Activated CD4-positive, alpha-beta T cell treated with anti-CD3 and anti-CD28 coated beads for 36 hours (primary cell): ENCODE measurements around the gene ELF2. TPM values are rescaled to one million over a fixed set of nuclear protein-coding genes. Genes with fewer than 3 reads are reported as not detected.
"Not testable (repeated sequence)": the region's sequence is repeated elsewhere in the genome, so short reads cannot be mapped to it uniquely, and the experiment has no call there.

Experiments
- ATAC-seq: fragments of 200-7000 bp; cut with Tn5 transposase; one replicate; pipeline ENCODE4 v1.10.0; 2021; ENCODE audit warnings: mild to moderate bottlenecking, moderate library complexity
- CTCF ChIA-PET: fragments of 350-600 bp; sonication (Branson Sonifier 250); formaldehyde crosslinking; loops from one replicate; lab custom pipeline; 2021; ENCODE audit warnings: antibody characterized with exemption; lab: Charles Lee
- POLR2A ChIA-PET: fragments of 350-600 bp; sonication (Branson Sonifier 250); formaldehyde crosslinking; loops from one replicate; lab custom pipeline; 2021; ENCODE audit warnings: antibody characterized with exemption, inconsistent platforms; lab: Charles Lee
- DNase-seq: peaks from one replicate; pipeline ENCODE4 v3.0.0-alpha.2; 2020
- H3K27ac Mint-ChIP-seq: one replicate; pipeline ENCODE4 v1.8.0; 2021; ENCODE audit warnings: mixed read lengths
- H3K27me3 Mint-ChIP-seq: one replicate; pipeline ENCODE4 v1.8.0; 2021; ENCODE audit warnings: mixed read lengths
- H3K36me3 Mint-ChIP-seq: one replicate; pipeline ENCODE4 v1.8.0; 2021; ENCODE audit warnings: low read depth, mixed read lengths
- H3K4me1 Mint-ChIP-seq: one replicate; pipeline ENCODE4 v1.8.0; 2021; ENCODE audit warnings: mixed read lengths
- H3K4me3 Mint-ChIP-seq: one replicate; pipeline ENCODE4 v1.8.0; 2021; ENCODE audit warnings: mild to moderate bottlenecking, moderate library complexity, mixed read lengths
- H3K9me3 Mint-ChIP-seq: one replicate; pipeline ENCODE4 v1.8.0; 2021; ENCODE audit warnings: low read depth, mixed read lengths
- intact Hi-C, 2 experiments: fragments of 100-400 bp; cut with DNase I in 1 of 2; cut with micrococcal nuclease in 1 of 2; formaldehyde crosslinking; loops; one replicate each; pipeline versions ENCODE4 v1.14.2 to v1.15.1; 2022 to 2024; cut with DNase I, micrococcal nuclease
- total RNA-seq, 2 experiments: library from RNA; stranded (reverse); gene quantifications; one replicate each; pipeline ENCODE4 v1.2.3, GENCODE V29; 2021

Gene ELF2
- total RNA-seq, 2 experiments from 2014 or later: 26.2 to 33.4 TPM

DNA sequence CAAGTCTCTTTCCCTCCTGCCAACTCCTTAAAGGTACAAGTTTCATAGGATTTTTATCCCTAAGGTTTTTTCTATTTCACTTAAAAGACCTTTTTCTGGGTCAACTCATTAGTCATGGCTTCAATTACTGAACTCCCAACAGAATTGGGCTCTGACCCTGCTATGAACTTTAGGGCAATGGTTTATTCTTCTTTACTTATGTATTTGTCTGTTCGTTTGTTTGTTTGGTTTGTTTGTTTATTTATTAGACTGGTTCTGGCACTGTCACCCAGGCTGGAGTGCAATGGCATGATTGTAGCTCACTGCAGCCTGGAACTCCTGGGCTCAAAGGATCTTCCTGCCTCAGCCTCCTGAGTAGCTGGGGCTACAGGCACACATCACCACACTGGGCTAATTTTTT is 167.3 kb downstream of the ELF2 start:
- H3K27me3 Mint-ChIP-seq: no peaks in the 10 kb centered on the region
- ChIA-PET POLR2A (interaction anchor here (0.6 kb wide), 1 partner anchor 10 kb away, joined by 4 read pairs; no protein-coding TSS in a partner anchor), CTCF (interaction anchor here (0.6 kb wide), 1 partner anchor 21 kb away, joined by 3 read pairs; no protein-coding TSS in a partner anchor)
- H3K4me1 Mint-ChIP-seq: peaks cover 13% of the 10 kb centered on the region
- no peak for ATAC-seq
- H3K27ac Mint-ChIP-seq: no peak overlapping the region
- H3K9me3 Mint-ChIP-seq: peaks cover 2% of the 10 kb centered on the region
- H3K36me3 Mint-ChIP-seq: no peaks in the 10 kb centered on the region
- no peak for DNase-seq
- intact Hi-C loops: loop anchor here (10.0 kb wide), 2 partner anchors 545 to 1365 kb away; partner anchors contain the start of genes SCOC (in 1 of the 2) and SETD7 (in 1 of the 2)
- no peak overlapping the region for H3K4me3 Mint-ChIP-seq

DNA sequence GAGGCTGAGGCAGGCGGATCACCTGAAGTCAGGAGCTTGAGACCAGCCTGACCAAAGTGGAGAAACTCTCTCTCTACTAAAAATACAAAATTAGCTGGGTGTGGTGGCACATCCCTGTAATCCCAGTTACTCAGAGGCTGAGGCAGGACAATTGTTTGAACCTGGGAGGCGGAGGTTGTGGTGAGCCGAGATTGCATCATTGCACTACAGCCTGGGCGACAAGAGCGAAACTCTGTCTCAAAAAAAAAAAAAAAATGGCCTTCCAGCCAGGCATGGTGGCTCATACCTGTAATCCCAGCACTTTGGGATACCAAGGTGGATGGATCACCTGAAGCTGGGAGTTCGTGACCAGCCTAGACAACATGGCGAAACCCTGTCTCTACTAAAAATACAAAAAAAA is 168.7 kb downstream of the ELF2 start:
- ATAC-seq, DNase-seq, H3K36me3 Mint-ChIP-seq, H3K27ac Mint-ChIP-seq, H3K4me3 Mint-ChIP-seq, POLR2A ChIA-PET, H3K4me1 Mint-ChIP-seq, intact Hi-C loops, H3K27me3 Mint-ChIP-seq, H3K9me3 Mint-ChIP-seq: not testable (repeated sequence)
- CTCF ChIA-PET: interaction anchor here (0.7 to 1.0 kb wide), 2 partner anchors 22 to 466 kb away, joined by 3 to 4 read pairs; no protein-coding TSS in a partner anchor

DNA sequence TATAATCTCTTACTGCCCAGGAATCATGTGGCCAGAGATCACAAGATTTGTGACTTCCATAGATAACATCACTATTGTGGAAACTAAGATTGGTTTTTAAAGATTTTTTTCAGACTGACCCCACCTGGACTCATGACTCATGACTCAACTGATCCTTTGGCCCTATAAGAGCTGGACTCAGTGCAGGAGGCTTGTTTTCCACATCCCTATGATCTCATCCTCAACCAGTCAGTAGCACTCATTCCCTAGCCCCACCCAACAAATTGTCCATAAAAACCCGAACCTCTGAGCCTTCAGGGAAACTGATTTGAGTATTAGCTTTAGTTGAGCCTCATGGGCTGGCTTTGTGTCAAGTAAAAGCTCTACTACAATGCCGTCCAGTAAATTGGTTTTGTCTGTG is 169.4 kb downstream of the ELF2 start:
- Mint-ChIP-seq H3K4me3 (no peak overlapping the region), H3K4me1 (no peaks in the 10 kb centered on the region), H3K36me3 (no peaks in the 10 kb centered on the region), H3K9me3 (peaks cover 2% of the 10 kb centered on the region), H3K27ac (no peak overlapping the region), H3K27me3 (no peaks in the 10 kb centered on the region)
- ATAC-seq: no peak
- POLR2A ChIA-PET: no interaction called here
- no peak for DNase-seq
- CTCF ChIA-PET: interaction anchor here (0.7 to 1.2 kb wide), 3 partner anchors 14 to 466 kb away, joined by 3 to 4 read pairs (median 3); no protein-coding TSS in a partner anchor
- intact Hi-C loops: no loop called here

Other genes with a start within 250 kb of the ELF2 start
- gene NOCT, start 161.4 kb downstream of the ELF2 start, total RNA-seq: 10 to 100 TPM; 16.5 to 20.5 TPM
- gene MGARP, start 103.0 kb upstream of the ELF2 start, total RNA-seq: under 1 TPM; 0.21 to 0.35 TPM
- gene NAA15, start 124.3 kb upstream of the ELF2 start, total RNA-seq: 100 to 1,000 TPM in 1 of 2 experiments, 10 to 100 TPM in 1; 64.3 to 113 TPM
- gene NDUFC1, start 125.3 kb upstream of the ELF2 start, total RNA-seq: 10 to 100 TPM; 41.9 to 64.8 TPM